GM19372 (cell line): ENCODE measurements around the gene ETV6.

Source experiments
- ATAC-seq: cut with Tn5 transposase; IDR thresholded peaks from one replicate; pipeline ENCODE4 v1.9.1; 2021; ENCODE audit warnings: mild to moderate bottlenecking, low read depth, moderate library complexity; ENCODE audit not compliant: unreplicated experiment

The ETV6 gene

DNA sequence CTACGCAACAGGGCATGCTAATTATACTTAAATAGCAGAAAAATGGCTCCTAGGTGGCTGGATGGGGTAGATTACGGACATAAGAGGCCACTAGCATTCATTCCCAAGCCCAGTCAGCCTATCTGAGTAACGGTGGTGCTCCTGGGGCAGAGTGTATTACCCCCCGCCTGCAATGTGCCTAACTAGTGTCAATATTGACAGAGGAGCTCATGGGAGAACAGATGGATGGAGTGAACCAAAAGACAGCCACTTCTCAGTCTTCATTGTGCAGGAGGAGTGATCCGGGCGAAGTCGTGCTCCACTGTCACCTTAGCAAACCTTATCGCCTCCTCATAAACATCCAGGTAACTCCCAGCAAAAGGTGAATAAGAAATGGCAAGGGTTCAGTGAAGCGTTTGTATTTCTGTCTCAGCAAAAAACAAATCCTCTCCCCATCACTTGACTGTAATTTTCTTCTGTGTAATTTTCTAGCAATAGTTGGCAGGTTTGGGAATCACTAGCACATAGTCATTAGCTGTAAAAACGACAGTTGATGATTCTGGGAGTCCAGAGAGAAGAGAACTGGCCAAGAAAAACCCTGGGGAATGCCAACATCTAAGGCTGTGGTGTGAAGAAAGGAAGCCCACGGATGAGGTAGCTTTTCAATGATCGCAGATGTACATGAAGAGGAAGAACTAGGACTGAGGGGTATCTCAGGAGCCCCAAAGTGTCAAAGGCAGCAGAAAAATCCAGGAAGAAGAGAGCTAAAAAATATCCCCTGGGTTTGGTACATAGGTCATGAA, 294.6 kb downstream of the ETV6 start:
- ATAC-seq = no peak
